Naive thymus-derived CD4-positive, alpha-beta T cell (primary cell): Measurements from ENCODE around the gene MT1F. TPM values are rescaled to one million over a fixed set of nuclear protein-coding genes. Genes with fewer than 3 reads are reported as not detected.

ENCODE experiments used
- ATAC-seq: fragments of 150-1000 bp; cut with Tn5 transposase; 2 replicates; pipeline ENCODE4 v1.10.0; 2021; ENCODE audit warnings: mild to moderate bottlenecking, moderate library complexity
- CTCF ChIA-PET: fragments of 350-600 bp; sonication (Branson Sonifier 250); formaldehyde crosslinking; loops from one replicate; lab custom pipeline; 2021; ENCODE audit warnings: antibody characterized with exemption; lab: Charles Lee
- POLR2A ChIA-PET: fragments of 350-600 bp; sonication (Branson Sonifier 250); formaldehyde crosslinking; loops from one replicate; lab custom pipeline; 2021; ENCODE audit warnings: antibody characterized with exemption, inconsistent platforms; lab: Charles Lee
- DNase-seq, 9 donors: peaks; one replicate each; pipeline versions ENCODE4 v3.0.0 to v3.0.0-alpha.2; 2020 to 2022; ENCODE audit warnings: mixed read lengths in 1 of 9
- H3K27ac ChIP-seq: one replicate; pipeline ENCODE4 v1.7.0; 2013; ENCODE audit warnings: mild to moderate bottlenecking, low read depth, low read length, moderate library complexity
- H3K27me3 ChIP-seq, 2 donors: one replicate each; pipeline ENCODE4 v1.7.0; 2013; ENCODE audit warnings: low read length in 2 of 2, mild to moderate bottlenecking in 2 of 2, moderate library complexity in 2 of 2; ENCODE audit not compliant: control insufficient read depth in 2 of 2, insufficient read depth in 2 of 2
- H3K36me3 ChIP-seq, 3 experiments: 1 replicate in 2 of 3; 2 replicates in 1 of 3; pipeline ENCODE4 v1.7.0; 2013; ENCODE audit warnings: low read length in 3 of 3, mild to moderate bottlenecking in 3 of 3, moderate library complexity in 1 of 3; ENCODE audit not compliant: insufficient read depth in 3 of 3, control insufficient read depth in 2 of 3
- H3K4me1 ChIP-seq, 2 donors: one replicate each; pipeline ENCODE4 v1.7.0; 2013; ENCODE audit warnings: low read length in 2 of 2, mild to moderate bottlenecking in 2 of 2, moderate library complexity in 1 of 2; ENCODE audit not compliant: control insufficient read depth in 2 of 2, insufficient read depth in 2 of 2
- H3K4me3 ChIP-seq: 2 replicates; pipeline ENCODE4 v1.7.0; 2013; ENCODE audit warnings: mild to moderate bottlenecking, low read length
- H3K9me3 ChIP-seq, 3 experiments: 1 replicate in 2 of 3; 2 replicates in 1 of 3; pipeline ENCODE4 v1.7.0; 2013; ENCODE audit warnings: low read length in 3 of 3; ENCODE audit not compliant: control insufficient read depth in 2 of 3
- H3K27ac Mint-ChIP-seq, 9 donors: one replicate each; pipeline ENCODE4 v1.8.0; 2020 to 2022; ENCODE audit warnings: mixed read lengths in 9 of 9, mild to moderate bottlenecking in 8 of 9, moderate library complexity in 5 of 9, inconsistent platforms in 2 of 9
- H3K27me3 Mint-ChIP-seq, 5 donors: one replicate each; pipeline ENCODE4 v1.8.0; 2021 to 2022; ENCODE audit warnings: mixed read lengths in 5 of 5, mild to moderate bottlenecking in 1 of 5
- H3K36me3 Mint-ChIP-seq, 5 donors: one replicate each; pipeline ENCODE4 v1.8.0; 2020 to 2022; ENCODE audit warnings: mixed read lengths in 5 of 5, mild to moderate bottlenecking in 3 of 5, inconsistent platforms in 1 of 5
- H3K4me1 Mint-ChIP-seq, 7 donors: one replicate each; pipeline ENCODE4 v1.8.0; 2020 to 2022; ENCODE audit warnings: mixed read lengths in 7 of 7, mild to moderate bottlenecking in 3 of 7, inconsistent platforms in 1 of 7
- H3K4me3 Mint-ChIP-seq, 10 donors: one replicate each; pipeline ENCODE4 v1.8.0; 2020 to 2022; ENCODE audit warnings: mild to moderate bottlenecking in 10 of 10, mixed read lengths in 10 of 10, moderate library complexity in 6 of 10, inconsistent platforms in 2 of 10
- H3K9me3 Mint-ChIP-seq, 11 donors: one replicate each; pipeline ENCODE4 v1.8.0; 2020 to 2022; ENCODE audit warnings: mixed read lengths in 11 of 11, mild to moderate bottlenecking in 4 of 11, inconsistent platforms in 1 of 11, moderate library complexity in 1 of 11
- intact Hi-C, 2 donors: fragments of 100-400 bp; cut with micrococcal nuclease; formaldehyde crosslinking; loops; one replicate each; pipeline ENCODE4 v1.15.1; 2023
- polyA plus RNA-seq, 2 donors: library from polyadenylated mRNA; unstranded; fragments of 300-500 nt; fragmentation: Illumina TruSeq; gene quantifications; one replicate each; pipeline ENCODE4 v1.2.3, GENCODE V29; 2021
- total RNA-seq, 6 experiments: library from RNA in 5 of 6; stranded (reverse) in 5 of 6; gene quantifications; 1 replicate in 5 of 6; 2 replicates in 1 of 6; pipeline ENCODE4 v1.2.3 and lab custom pipeline; 2021 to 2026

MT1F gene
- total and polyA plus RNA-seq, 7 experiments from 2014 or later = 5.6 to 42.4 (median 8.9) TPM

- Mint-ChIP-seq H3K27ac (no peak overlapping the region), H3K4me1 (peaks cover 0 to 3% (median 0%) of the 10 kb centered on the region in 7 donors), H3K4me3 (no peak overlapping the region), H3K9me3 (peaks cover 0 to 8% (median 0%) of the 10 kb centered on the region in 11 donors), H3K36me3 (peaks cover 0 to 6% (median 4%) of the 10 kb centered on the region in 5 donors), H3K27me3 (peaks cover 0 to 20% (median 0%) of the 10 kb centered on the region in 5 donors)
- no peaks in the 10 kb centered on the region for H3K9me3 ChIP-seq
- intact Hi-C loops = no loop called here
- H3K4me1 ChIP-seq = no peaks in the 10 kb centered on the region
- H3K27me3 ChIP-seq = no peaks in the 10 kb centered on the region
- H3K36me3 ChIP-seq = no peaks in the 10 kb centered on the region
- ChIA-PET POLR2A (no interaction called here), CTCF (no interaction called here)
- H3K4me3 ChIP-seq = no peak overlapping the region
- DNase-seq (no peak), ATAC-seq (no peak)
- no peak overlapping the region for H3K27ac ChIP-seq
These were observed 34.1 kb downstream of the MT1F start for GRCh38 chr16:56691885-56692284.

- CTCF ChIA-PET = interaction anchor here (0.6 to 2.4 kb wide), 2 partner anchors 119 to 365 kb away, joined by 3 to 10 read pairs; no protein-coding TSS in a partner anchor
- no peak overlapping the region for H3K4me3 ChIP-seq
- POLR2A ChIA-PET = interaction anchor here (0.8 to 2.9 kb wide), 4 partner anchors 8 to 19 kb away, joined by 3 to 12 read pairs (median 4); partner anchors contain the start of gene MT1X
- intact Hi-C loops = no loop called here
- no peaks in the 10 kb centered on the region for H3K27me3 ChIP-seq
- no peaks in the 10 kb centered on the region for H3K36me3 ChIP-seq
- ATAC-seq (no peak), DNase-seq (no peak)
- H3K9me3 Mint-ChIP-seq = peaks cover 0 to 18% (median 4%) of the 10 kb centered on the region in 11 donors
- H3K4me1 Mint-ChIP-seq = no peaks in the 10 kb centered on the region
- H3K9me3 ChIP-seq = no peaks in the 10 kb centered on the region
- no peak overlapping the region for H3K4me3 Mint-ChIP-seq
- no peaks in the 10 kb centered on the region for H3K4me1 ChIP-seq
- H3K27ac Mint-ChIP-seq = no peak overlapping the region
- H3K27ac ChIP-seq = no peak overlapping the region
- H3K36me3 Mint-ChIP-seq = peaks cover 0 to 4% (median 0%) of the 10 kb centered on the region in 5 donors
- peaks cover 0 to 6% (median 0%) of the 10 kb centered on the region in 5 donors for H3K27me3 Mint-ChIP-seq
These were observed 37.5 kb downstream of the MT1F start for GRCh38 chr16:56695246-56695645.

GRCh38 chr16:56697456-56698155 lies 39.8 kb downstream of the MT1F start:
- ATAC-seq (no peak), DNase-seq (no peak)

GRCh38 chr16:56700195-56700594 lies 42.4 kb downstream of the MT1F start:
- intact Hi-C loops = loop anchor here in 1 of 2 donors (10.0 kb wide), 1 partner anchor 275 kb away; the partner anchor contains the start of gene AMFR
- H3K4me1 Mint-ChIP-seq = peaks cover 0 to 10% (median 9%) of the 10 kb centered on the region in 7 donors
- no peak for DNase-seq
- peaks cover 0 to 18% (median 0%) of the 10 kb centered on the region in 11 donors for H3K9me3 Mint-ChIP-seq
- ChIA-PET POLR2A (interaction anchor here (0.6 to 3.7 kb wide), 3 partner anchors 16 to 95 kb away, joined by 3 to 16 read pairs (median 3); no protein-coding TSS in a partner anchor), CTCF (interaction anchor here (0.8 to 5.0 kb wide), 9 partner anchors 17 to 186 kb away, joined by 3 to 86 read pairs (median 5); partner anchors contain the start of gene MT1X)
- H3K36me3 Mint-ChIP-seq = peaks cover 0 to 4% (median 0%) of the 10 kb centered on the region in 5 donors
- Histone ChIP-seq H3K4me1 (peaks cover 0 to 5% of the 10 kb centered on the region in 2 donors), H3K36me3 (no peaks in the 10 kb centered on the region), H3K27ac (no peak overlapping the region), H3K4me3 (no peak overlapping the region), H3K27me3 (no peaks in the 10 kb centered on the region), H3K9me3 (no peaks in the 10 kb centered on the region)
- H3K27me3 Mint-ChIP-seq = peaks cover 0 to 3% (median 0%) of the 10 kb centered on the region in 5 donors
- H3K4me3 Mint-ChIP-seq = no peak overlapping the region
- no peak for ATAC-seq
- peak overlapping the region in 2 of 9 donors; percentile 45 to 76 for H3K27ac Mint-ChIP-seq

More at GRCh38 chr16:56697456-56698155, 39.8 kb downstream of the MT1F start:
- H3K36me3 ChIP-seq = no peaks in the 10 kb centered on the region
- ChIA-PET POLR2A (interaction anchor here (0.6 to 1.6 kb wide), 3 partner anchors 15 to 25 kb away, joined by 3 to 8 read pairs (median 5); partner anchors contain the start of gene MT1X), CTCF (interaction anchor here (1.2 kb wide), 1 partner anchor 121 kb away, joined by 6 read pairs; no protein-coding TSS in a partner anchor)
- Mint-ChIP-seq H3K9me3 (peaks cover 0 to 18% (median 0%) of the 10 kb centered on the region in 11 donors), H3K4me1 (peaks cover 0 to 10% (median 9%) of the 10 kb centered on the region in 7 donors), H3K27me3 (peaks cover 0 to 5% (median 0%) of the 10 kb centered on the region in 5 donors), H3K27ac (peak overlapping the region in 2 of 9 donors; percentile 46 to 51), H3K4me3 (no peak overlapping the region), H3K36me3 (peaks cover 0 to 4% (median 0%) of the 10 kb centered on the region in 5 donors)
- no peaks in the 10 kb centered on the region for H3K9me3 ChIP-seq
- no peak overlapping the region for H3K27ac ChIP-seq
- no peak overlapping the region for H3K4me3 ChIP-seq
- H3K27me3 ChIP-seq = no peaks in the 10 kb centered on the region
- intact Hi-C loops = no loop called here
- H3K4me1 ChIP-seq = peaks cover 0 to 5% of the 10 kb centered on the region in 2 donors

- no peaks in the 10 kb centered on the region for H3K9me3 ChIP-seq
- no peak overlapping the region for H3K27ac ChIP-seq
- no peak for ATAC-seq
- no peak overlapping the region for H3K4me3 Mint-ChIP-seq
- intact Hi-C loops = loop anchor here in 1 of 2 donors (10.0 kb wide), 1 partner anchor 276 kb away; the partner anchor contains the start of gene AMFR
- H3K27ac Mint-ChIP-seq = no peak overlapping the region
- peaks cover 0 to 5% of the 10 kb centered on the region in 2 donors for H3K4me1 ChIP-seq
- peaks cover 0 to 4% (median 0%) of the 10 kb centered on the region in 5 donors for H3K36me3 Mint-ChIP-seq
- CTCF ChIA-PET = interaction anchor here (0.7 to 5.0 kb wide), 15 partner anchors 17 to 267 kb away, joined by 3 to 86 read pairs (median 6); partner anchors contain the start of gene MT1X
- no peaks in the 10 kb centered on the region for H3K27me3 ChIP-seq
- DNase-seq = no peak
- H3K27me3 Mint-ChIP-seq = peaks cover 0 to 3% (median 0%) of the 10 kb centered on the region in 5 donors
- H3K36me3 ChIP-seq = no peaks in the 10 kb centered on the region
- no peak overlapping the region for H3K4me3 ChIP-seq
- peaks cover 0 to 18% (median 0%) of the 10 kb centered on the region in 11 donors for H3K9me3 Mint-ChIP-seq
- POLR2A ChIA-PET = interaction anchor here (0.6 to 3.7 kb wide), 4 partner anchors 16 to 181 kb away, joined by 3 to 16 read pairs (median 3); partner anchors contain the start of gene BBS2
- peaks cover 0 to 10% (median 9%) of the 10 kb centered on the region in 7 donors for H3K4me1 Mint-ChIP-seq
These were observed 42.9 kb downstream of the MT1F start for GRCh38 chr16:56700631-56701030.

- peak overlapping the region in 8 of 9 donors; percentile 5 to 82 (median 43) for H3K27ac Mint-ChIP-seq
- no peak for ATAC-seq
- no peaks in the 10 kb centered on the region for H3K9me3 ChIP-seq
- peaks cover 0 to 5% of the 10 kb centered on the region in 2 donors for H3K4me1 ChIP-seq
- H3K27me3 ChIP-seq = no peaks in the 10 kb centered on the region
- DNase-seq = no peak
- CTCF ChIA-PET = interaction anchor here (0.6 to 5.0 kb wide), 37 partner anchors 8 to 383 kb away, joined by 3 to 86 read pairs (median 4); partner anchors contain the start of genes BBS2, MT1H, MT1X and MT2A
- peaks cover 0 to 10% (median 9%) of the 10 kb centered on the region in 7 donors for H3K4me1 Mint-ChIP-seq
- no peaks in the 10 kb centered on the region for H3K27me3 Mint-ChIP-seq
- H3K36me3 Mint-ChIP-seq = peaks cover 0 to 4% (median 0%) of the 10 kb centered on the region in 5 donors
- H3K4me3 ChIP-seq = no peak overlapping the region
- H3K36me3 ChIP-seq = no peaks in the 10 kb centered on the region
- POLR2A ChIA-PET = interaction anchor here (0.5 to 3.7 kb wide), 11 partner anchors 19 to 182 kb away, joined by 3 to 17 read pairs (median 5); partner anchors contain the start of genes BBS2, MT1X and NUP93
- H3K27ac ChIP-seq = peak overlapping the region; percentile 30
- intact Hi-C loops = loop anchor here in 1 of 2 donors (10.0 kb wide), 1 partner anchor 277 kb away; the partner anchor contains the start of gene AMFR
- H3K9me3 Mint-ChIP-seq = peaks cover 0 to 16% (median 0%) of the 10 kb centered on the region in 11 donors
- no peak overlapping the region for H3K4me3 Mint-ChIP-seq
These were observed 43.8 kb downstream of the MT1F start for GRCh38 chr16:56701534-56701933.
